HUES64 (cell line): Measurements from ENCODE around the gene ATP2A2.
"Not testable (repeated sequence)": the region's sequence is repeated elsewhere in the genome, so short reads cannot be mapped to it uniquely, and the experiment has no call there.

Experiments used
- H3K27ac ChIP-seq: 2 replicates; pipeline ENCODE4 v1.7.0; 2013; ENCODE audit warnings: low read depth, low read length, inconsistent platforms
- H3K27me3 ChIP-seq: 2 replicates; pipeline ENCODE4 v1.6.1; 2013; ENCODE audit warnings: mild to moderate bottlenecking, low read length; ENCODE audit not compliant: insufficient read depth
- H3K36me3 ChIP-seq: 2 replicates; pipeline ENCODE4 v1.6.1; 2013; ENCODE audit warnings: mild to moderate bottlenecking, low read length; ENCODE audit not compliant: insufficient read depth
- H3K4me1 ChIP-seq: 2 replicates; pipeline ENCODE4 v1.6.1; 2013; ENCODE audit warnings: mild to moderate bottlenecking, low read length, moderate library complexity; ENCODE audit not compliant: insufficient read depth
- H3K4me3 ChIP-seq: 2 replicates; pipeline ENCODE4 v1.5.1; 2013; ENCODE audit warnings: mild to moderate bottlenecking, low read length, moderate library complexity
- H3K9ac ChIP-seq: 2 replicates; pipeline ENCODE4 v1.6.1; 2013; ENCODE audit warnings: mild to moderate bottlenecking, low read depth, low read length
- H3K9me3 ChIP-seq: 2 replicates; pipeline ENCODE4 v1.6.1; 2013; ENCODE audit warnings: low read depth, low read length; ENCODE audit not compliant: insufficient read depth
- WGBS: fragments of 150-250, 120-280 bp; methylation state at CpG from one replicate; pipeline ENCODE4 v1.1.7; 2013; ENCODE audit warnings: missing lambda C conversion rate; 5-methylcytosine and 5-hydroxymethylcytosine counted together

The ATP2A2 gene

GRCh38 chr12:110247340-110248095 lies 33.5 kb upstream of the ATP2A2 start:
- H3K4me1 ChIP-seq, result peaks cover 10% of the 10 kb centered on the region; the same call in 1 of the 2 replicates
- H3K4me3 ChIP-seq, result no peak overlapping the region
- H3K27ac ChIP-seq, result no peak overlapping the region
- 87% methylated on average over 14 of the region's 14 CpGs for WGBS
- H3K27me3 ChIP-seq, result no peaks in the 10 kb centered on the region
- no peaks in the 10 kb centered on the region for H3K9me3 ChIP-seq
- no peaks in the 10 kb centered on the region for H3K36me3 ChIP-seq
- no peak overlapping the region; the same call in 1 of the 2 replicates for H3K9ac ChIP-seq

- Histone ChIP-seq H3K9ac (no peak overlapping the region), H3K9me3 (no peaks in the 10 kb centered on the region), H3K27ac (no peak overlapping the region), H3K4me1 (peaks cover 10% of the 10 kb centered on the region; the same call in 1 of the 2 replicates), H3K4me3 (no peak overlapping the region), H3K27me3 (no peaks in the 10 kb centered on the region), H3K36me3 (no peaks in the 10 kb centered on the region)
- WGBS, result 96% methylated on average over 4 of the region's 4 CpGs
Observed at GRCh38 chr12:110248096-110248447, 33.0 kb upstream of the ATP2A2 start.

- Histone ChIP-seq H3K27me3 (no peaks in the 10 kb centered on the region), H3K4me3 (no peak overlapping the region), H3K9ac (no peak overlapping the region), H3K9me3 (no peaks in the 10 kb centered on the region), H3K27ac (no peak overlapping the region), H3K4me1 (peaks cover 10% of the 10 kb centered on the region; the same call in 1 of the 2 replicates), H3K36me3 (no peaks in the 10 kb centered on the region)
- 82% methylated on average over 4 of the region's 4 CpGs for WGBS
Observed at GRCh38 chr12:110249105-110249504, 31.9 kb upstream of the ATP2A2 start.

- H3K36me3 ChIP-seq, result no peaks in the 10 kb centered on the region
- no peaks in the 10 kb centered on the region for H3K9me3 ChIP-seq
- H3K4me1 ChIP-seq, result peaks cover 6% of the 10 kb centered on the region; the same call in 1 of the 2 replicates
- H3K9ac ChIP-seq, result no peak overlapping the region
- no peak overlapping the region for H3K4me3 ChIP-seq
- H3K27me3 ChIP-seq, result no peaks in the 10 kb centered on the region
- WGBS, result 90% methylated on average over 7 of the region's 7 CpGs
- H3K27ac ChIP-seq, result no peak overlapping the region
Observed at GRCh38 chr12:110249716-110250225, 31.3 kb upstream of the ATP2A2 start.

- H3K9me3 ChIP-seq, result no peaks in the 10 kb centered on the region
- H3K4me3 ChIP-seq, result no peak overlapping the region
Observed at GRCh38 chr12:110251381-110251780, 29.7 kb upstream of the ATP2A2 start.

GRCh38 chr12:110252716-110253115 lies 28.3 kb upstream of the ATP2A2 start:
- Histone ChIP-seq H3K4me1 (no peaks in the 10 kb centered on the region; the same call in 1 of the 2 replicates), H3K9me3 (no peaks in the 10 kb centered on the region), H3K27ac (no peak overlapping the region), H3K27me3 (no peaks in the 10 kb centered on the region), H3K9ac (no peak overlapping the region), H3K36me3 (no peaks in the 10 kb centered on the region), H3K4me3 (no peak overlapping the region)
- WGBS, result 92% methylated on average over 8 of the region's 9 CpGs

More at GRCh38 chr12:110251381-110251780, 29.7 kb upstream of the ATP2A2 start:
- WGBS, result 94% methylated on average over 6 of the region's 7 CpGs
- no peaks in the 10 kb centered on the region for H3K27me3 ChIP-seq
- no peaks in the 10 kb centered on the region; the same call in 1 of the 2 replicates for H3K4me1 ChIP-seq
- H3K27ac ChIP-seq, result no peak overlapping the region
- no peak overlapping the region for H3K9ac ChIP-seq
- no peaks in the 10 kb centered on the region for H3K36me3 ChIP-seq

GRCh38 chr12:110253176-110253575 lies 27.9 kb upstream of the ATP2A2 start:
- WGBS, result 92% methylated on average over 9 of the region's 9 CpGs

GRCh38 chr12:110254971-110255540 lies 26.0 kb upstream of the ATP2A2 start:
- no peaks in the 10 kb centered on the region for H3K4me1 ChIP-seq
- H3K27ac ChIP-seq, result no peak overlapping the region
- no peaks in the 10 kb centered on the region for H3K36me3 ChIP-seq
- no peak overlapping the region for H3K4me3 ChIP-seq
- H3K9ac ChIP-seq, result no peak overlapping the region
- no peaks in the 10 kb centered on the region for H3K9me3 ChIP-seq
- 93% methylated on average over 6 of the region's 6 CpGs for WGBS
- no peaks in the 10 kb centered on the region for H3K27me3 ChIP-seq

More at GRCh38 chr12:110253176-110253575, 27.9 kb upstream of the ATP2A2 start:
- H3K4me1 ChIP-seq, result no peaks in the 10 kb centered on the region
- H3K9ac ChIP-seq, result no peak overlapping the region
- H3K9me3 ChIP-seq, result no peaks in the 10 kb centered on the region
- no peak overlapping the region for H3K4me3 ChIP-seq
- H3K27me3 ChIP-seq, result no peaks in the 10 kb centered on the region
- no peaks in the 10 kb centered on the region for H3K36me3 ChIP-seq
- no peak overlapping the region for H3K27ac ChIP-seq

GRCh38 chr12:110255890-110256456 lies 25.1 kb upstream of the ATP2A2 start:
- H3K36me3 ChIP-seq, H3K27me3 ChIP-seq, H3K4me1 ChIP-seq, H3K27ac ChIP-seq, H3K9me3 ChIP-seq, H3K4me3 ChIP-seq, H3K9ac ChIP-seq: not testable (repeated sequence)
- 92% methylated on average over 10 of the region's 11 CpGs for WGBS

- no peaks in the 10 kb centered on the region for H3K27me3 ChIP-seq
- no peaks in the 10 kb centered on the region for H3K9me3 ChIP-seq
- H3K4me3 ChIP-seq, result no peak overlapping the region
- 75% methylated on average over 12 of the region's 12 CpGs for WGBS
- no peak overlapping the region for H3K27ac ChIP-seq
- H3K4me1 ChIP-seq, result no peaks in the 10 kb centered on the region
- no peaks in the 10 kb centered on the region for H3K36me3 ChIP-seq
- H3K9ac ChIP-seq, result no peak overlapping the region
Observed at GRCh38 chr12:110256780-110257431, 24.1 kb upstream of the ATP2A2 start.

GRCh38 chr12:110258466-110258865 lies 22.6 kb upstream of the ATP2A2 start:
- Histone ChIP-seq H3K4me3 (no peak overlapping the region), H3K4me1 (no peaks in the 10 kb centered on the region), H3K9me3 (no peaks in the 10 kb centered on the region), H3K27ac (no peak overlapping the region), H3K9ac (no peak overlapping the region), H3K36me3 (no peaks in the 10 kb centered on the region), H3K27me3 (no peaks in the 10 kb centered on the region)
- WGBS, result 93% methylated on average over 12 of the region's 12 CpGs
